Amniotic stem cell (primary cell): ENCODE measurements around the gene C6orf62.
"Not testable (repeated sequence)": the region's sequence is repeated elsewhere in the genome, so short reads cannot be mapped to it uniquely, and the experiment has no call there.

Experiments
- DNase-seq: peaks from one replicate; lab custom pipeline; 2025; lab: John Stamatoyannopoulos, UW

C6orf62 gene

DNA sequence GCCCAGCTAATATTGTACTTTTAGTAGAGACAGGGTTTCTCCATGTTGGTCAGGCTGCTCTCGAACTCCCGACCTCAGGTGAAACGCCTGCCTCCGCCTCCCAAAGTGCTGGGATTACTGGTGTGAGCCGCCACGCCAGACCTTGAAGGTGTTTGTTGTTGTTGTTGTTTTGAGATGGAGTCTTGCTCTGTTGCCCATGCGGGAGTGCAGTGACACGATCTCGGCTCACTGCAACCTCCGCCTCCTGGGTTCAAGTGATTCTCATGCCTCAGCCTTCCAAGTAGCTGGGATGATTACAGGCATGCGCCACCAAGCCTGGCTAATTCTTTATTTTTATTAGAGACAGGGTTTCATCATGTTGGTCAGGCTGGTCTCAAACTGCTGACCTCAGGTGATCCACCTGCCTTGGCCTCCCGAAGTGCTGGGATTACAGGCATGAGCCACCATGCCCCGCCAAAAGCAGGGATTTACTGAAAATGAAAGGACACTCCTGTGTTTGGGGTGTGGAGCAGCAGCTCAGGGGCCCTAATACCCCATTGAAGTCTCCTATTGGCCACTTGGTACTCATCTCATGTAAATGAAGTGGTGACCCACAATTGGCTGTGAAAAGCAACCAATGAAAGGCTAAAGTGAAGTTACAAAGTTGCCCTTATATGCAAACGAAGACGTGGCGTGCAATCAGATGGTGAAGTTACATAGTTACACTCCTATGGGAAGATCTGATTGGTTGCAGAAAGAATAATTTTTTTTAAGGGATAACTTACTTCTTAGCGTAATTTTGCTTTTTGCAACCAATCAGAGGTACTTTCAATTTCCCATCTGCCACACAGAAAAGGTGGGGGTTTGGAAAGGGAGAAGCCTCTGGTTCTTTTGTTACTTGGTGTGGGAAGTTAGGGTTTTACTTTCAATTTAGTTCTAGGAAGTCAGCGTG lies 50.6 kb downstream of the C6orf62 start:
- not testable (repeated sequence) for DNase-seq

DNA sequence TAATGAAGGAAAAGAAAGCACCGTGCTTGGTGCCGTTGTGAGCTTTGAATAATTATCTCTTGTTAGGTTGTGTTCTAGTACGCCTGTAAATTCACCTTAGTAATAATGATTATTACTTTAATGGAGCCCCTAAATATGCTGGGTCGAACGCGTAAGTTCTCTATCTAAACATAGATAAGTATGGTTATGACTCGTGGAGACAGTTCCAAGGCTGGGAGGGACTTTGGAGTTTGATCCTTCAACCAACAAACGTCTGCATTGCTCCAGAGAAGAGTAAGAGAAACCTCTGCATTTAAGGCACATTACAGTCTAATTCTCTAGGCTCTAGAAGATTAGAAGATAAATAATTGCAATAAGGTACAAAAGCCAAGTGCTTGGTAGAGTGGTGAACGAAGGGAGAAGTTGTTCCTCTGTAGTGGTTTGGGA lies 51.6 kb downstream of the C6orf62 start:
- no peak for DNase-seq

DNA sequence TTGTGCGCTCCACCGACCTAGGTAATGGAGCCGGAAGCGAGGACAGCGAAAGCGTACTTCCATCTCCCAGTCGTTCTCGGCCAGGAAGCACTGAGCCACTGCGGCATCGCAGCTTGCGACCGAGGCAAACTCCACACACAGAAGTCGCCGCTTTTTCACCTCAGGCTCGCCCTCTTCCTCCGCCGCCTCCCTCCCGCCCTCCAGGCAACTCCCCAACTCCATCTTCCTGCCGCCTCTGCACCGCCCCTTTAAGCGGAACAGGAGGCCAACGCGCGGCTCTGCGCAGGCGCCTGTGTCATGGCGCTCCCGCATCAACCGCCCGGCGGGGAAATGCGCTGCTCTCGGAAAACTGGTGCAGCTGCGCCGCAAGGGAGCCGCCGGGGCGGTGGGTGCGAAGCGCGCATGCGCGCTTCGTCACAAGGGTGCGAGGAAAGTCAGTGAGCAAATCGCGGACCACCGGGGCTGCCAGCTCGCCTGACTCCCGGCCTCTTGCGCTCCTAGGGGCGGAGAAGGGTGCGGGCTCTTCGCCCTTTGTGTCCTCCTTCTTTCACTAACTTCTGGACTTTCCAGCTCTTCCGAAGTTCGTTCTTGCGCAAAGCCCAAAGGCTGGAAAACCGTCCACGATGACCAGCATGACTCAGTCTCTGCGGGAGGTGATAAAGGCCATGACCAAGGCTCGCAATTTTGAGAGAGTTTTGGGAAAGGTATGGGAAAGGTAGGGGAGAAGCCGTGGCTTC lies 52.1 kb downstream of the C6orf62 start, which contains the start of the genes ACOT13 and TDP2:
ACOT13 (plus strand) TSS at position 437 of the 737 bp plus-strand sequence; CDS start at position 624, 187 bp downstream.
TDP2 (minus strand) TSS at position 259 of the 737 bp plus-strand sequence; CDS start at position 222, 37 bp downstream.
- peak; percentile 94 for DNase-seq

DNA sequence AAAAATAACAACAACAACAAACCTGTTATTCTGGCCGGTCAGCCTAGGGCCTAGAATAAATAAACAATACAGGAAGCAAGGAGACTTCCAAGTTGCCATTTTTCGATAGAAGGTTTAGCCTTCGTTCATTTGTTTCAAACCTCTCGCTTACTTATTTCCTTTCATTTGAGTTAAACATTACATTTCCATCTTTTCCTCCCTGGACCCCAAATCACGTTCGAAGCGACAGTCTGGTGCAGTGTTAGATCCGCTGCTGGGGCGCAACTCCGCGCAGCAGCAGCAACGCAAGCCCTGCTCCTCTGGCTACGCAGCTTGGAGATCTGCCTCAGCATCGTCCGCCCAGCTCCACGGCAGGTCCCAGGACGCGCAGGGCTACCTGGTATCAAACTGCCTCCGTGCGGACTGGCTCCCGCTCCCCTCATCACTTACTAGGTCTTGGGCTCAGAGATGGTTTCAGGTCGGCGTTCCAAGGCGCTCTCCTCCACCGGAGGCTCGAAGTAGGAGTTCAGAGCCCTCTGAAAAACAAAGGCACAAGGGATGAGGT lies 52.8 kb downstream of the C6orf62 start:
- DNase-seq: no peak

DNA sequence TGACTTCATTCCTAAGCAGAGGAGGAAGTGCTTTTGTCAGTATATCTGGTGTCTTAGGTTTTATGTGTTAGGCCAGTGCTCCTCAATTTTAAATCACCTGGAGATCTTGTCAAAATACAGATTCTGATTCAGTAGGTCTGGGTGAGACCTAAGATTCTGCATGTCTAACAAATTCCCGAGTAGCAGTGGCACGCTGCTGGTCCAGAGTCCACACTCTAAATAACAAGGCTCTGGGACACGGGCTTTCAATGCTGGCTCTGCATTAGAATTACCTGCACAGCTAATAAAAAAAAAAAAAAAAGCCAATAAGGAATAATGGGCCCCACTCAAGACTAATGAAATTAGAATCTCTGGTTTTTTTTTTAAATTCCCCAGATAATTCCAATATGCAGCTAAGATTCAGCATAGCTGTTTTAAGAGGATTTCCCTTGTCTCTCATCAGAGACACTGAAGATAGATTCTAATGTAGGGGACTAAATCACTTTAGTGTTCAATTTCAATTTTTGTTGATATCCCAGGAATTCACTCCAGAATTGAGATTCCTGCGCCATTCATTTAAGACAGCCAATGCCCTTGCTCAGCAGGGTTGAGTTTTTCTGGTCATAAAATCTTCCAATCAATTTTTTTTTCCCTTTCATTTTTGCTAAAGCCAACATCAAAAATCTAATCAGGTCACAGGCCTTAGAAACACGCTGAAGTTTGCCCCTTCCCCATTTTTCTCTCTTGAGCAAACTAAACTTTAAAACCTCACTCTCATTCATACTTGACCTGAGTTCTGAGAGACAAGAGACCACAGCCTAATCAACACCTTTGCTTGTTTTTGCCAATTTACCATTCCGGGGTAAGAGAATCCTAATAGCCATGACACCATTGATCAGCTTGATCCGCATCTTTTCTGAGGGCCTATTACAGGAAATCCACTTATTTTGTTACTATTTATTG lies 54.6 kb downstream of the C6orf62 start:
- DNase-seq: no peak

DNA sequence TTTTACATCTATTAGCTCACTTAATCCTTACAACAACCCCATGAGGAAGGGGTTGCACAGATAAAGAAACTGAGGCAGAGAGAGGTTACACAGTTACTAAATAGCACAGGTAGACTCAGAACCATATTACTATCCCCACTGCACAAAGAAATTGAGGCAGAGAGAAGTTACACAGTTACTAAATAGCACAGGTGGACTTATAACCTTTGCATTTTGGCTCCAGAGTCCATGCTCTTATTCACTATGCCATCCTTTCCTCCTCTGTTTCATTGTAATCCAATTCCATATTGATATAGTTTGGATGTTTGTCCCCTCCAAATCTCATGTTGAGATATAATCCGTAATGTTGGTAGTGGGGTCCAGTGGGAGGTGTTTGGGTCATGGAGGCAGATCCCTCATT lies 55.8 kb downstream of the C6orf62 start:
- no peak for DNase-seq

DNA sequence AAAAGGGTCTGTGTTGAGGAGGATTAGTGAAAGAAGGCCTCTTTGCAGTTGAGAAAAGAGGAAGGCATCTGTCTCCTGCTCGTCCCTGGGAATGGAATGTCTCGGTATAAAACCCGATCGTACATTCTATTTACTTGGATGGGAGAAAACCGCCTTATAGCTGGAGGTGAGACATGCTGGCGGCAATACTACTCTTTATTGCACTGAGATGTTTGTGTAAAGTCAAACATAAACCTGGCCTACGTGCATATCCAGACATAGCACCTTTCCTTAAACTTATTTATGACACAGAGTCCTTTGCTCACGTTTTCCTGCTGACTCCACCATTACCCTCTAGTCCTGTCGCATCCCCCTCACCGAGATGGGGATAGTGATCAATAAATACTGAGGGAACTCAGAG lies 56.7 kb downstream of the C6orf62 start:
- DNase-seq: no peak

DNA sequence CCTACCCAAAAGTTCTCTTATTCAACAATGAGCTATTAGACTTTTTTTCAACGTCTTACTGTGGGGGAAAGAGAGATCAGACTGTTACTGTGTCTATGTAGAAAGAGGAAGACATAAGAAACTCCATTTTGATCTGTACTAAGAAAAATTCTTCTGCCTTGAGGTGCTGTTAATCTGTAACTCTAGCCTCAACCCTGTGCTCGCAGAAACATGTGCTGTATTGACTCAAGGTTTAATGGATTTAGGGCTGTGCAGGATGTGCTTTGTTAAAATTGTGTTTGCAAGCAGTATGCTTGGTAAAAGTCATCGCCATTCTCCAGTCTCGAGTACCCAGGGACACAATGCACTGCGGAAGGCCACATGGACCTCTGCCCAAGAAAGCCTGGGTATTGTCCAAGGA lies 57.2 kb downstream of the C6orf62 start:
- not testable (repeated sequence) for DNase-seq

DNA sequence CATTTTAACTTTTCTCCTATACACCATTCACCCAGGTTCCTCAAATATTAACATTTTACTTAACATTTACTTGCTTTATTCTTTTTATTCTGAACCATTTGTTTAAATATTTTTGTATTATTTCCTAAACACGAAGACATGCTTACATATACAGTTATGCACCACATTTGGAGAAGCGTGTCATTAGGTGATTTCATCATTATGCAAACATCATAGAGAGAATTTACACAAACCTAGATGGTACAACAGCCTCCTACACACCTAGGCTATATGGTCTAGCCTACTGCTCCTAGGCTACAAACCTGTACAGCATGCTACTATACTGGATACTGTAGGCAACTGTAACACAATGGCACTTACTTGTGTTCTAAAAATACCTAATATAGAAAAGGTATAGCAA lies 58.8 kb downstream of the C6orf62 start:
- DNase-seq: no peak

DNA sequence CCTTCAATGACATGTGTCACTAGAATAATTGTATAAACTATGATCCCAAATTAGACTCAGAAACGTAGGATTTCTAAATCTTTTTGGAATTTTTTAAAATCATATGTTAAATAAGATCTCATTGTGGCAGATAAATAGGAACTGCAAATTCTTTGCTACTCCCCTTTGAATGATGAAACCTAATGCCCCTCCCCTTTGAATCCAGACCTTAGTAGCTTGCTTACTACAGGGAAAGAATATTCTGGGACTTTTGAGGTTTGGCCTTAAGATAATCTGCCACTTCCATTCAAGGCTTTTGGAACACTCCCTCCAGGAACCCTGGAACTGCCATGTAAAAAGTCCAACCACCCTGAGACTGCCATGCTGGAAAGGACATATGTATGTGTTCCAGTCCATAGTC lies 59.4 kb downstream of the C6orf62 start:
- no peak for DNase-seq

DNA sequence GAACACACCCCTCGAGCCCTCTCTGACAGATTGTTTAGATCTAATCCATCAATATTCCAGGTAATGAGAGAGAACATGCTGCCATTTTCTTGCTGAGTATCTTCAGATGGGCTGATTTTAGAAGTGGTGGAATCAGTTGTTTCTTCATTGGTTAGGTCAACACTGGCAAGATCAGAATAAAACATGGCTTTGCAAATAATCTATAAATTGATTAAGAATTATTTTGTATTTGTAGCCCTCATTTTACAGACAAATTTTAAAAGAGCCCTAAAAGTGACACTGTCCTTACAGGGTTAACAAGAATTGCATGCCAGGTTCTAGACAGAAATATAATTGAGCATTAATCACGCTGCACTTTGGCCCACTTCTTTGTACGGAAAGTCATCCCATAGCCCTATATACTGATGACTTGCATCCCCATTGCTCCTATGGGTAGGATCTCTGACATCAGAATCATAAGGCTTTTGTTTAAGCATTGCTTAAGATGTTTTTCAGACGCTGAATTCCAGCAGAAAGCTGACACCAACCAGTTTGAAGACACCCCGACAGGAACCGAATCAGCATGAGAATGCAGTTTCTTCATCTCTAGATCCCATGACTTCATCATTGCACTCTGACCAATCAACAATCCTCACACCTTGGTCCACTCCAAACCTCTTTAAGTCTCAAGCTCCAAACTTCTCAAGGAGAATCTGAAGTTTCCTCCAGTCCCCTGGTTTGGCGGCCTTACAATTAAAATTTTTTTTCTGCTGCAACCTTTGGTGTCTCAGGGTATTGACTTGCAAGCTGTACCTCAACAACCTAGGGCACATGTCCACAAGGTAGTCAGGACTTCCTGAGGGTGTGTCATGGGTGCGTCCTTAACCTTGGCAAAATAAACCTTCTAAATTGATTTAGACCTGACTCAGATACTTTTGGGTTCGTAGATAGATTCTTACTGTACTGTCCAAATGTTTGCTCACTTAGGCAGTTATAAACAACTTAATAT lies 60.1 kb downstream of the C6orf62 start:
- DNase-seq: no peak

DNA sequence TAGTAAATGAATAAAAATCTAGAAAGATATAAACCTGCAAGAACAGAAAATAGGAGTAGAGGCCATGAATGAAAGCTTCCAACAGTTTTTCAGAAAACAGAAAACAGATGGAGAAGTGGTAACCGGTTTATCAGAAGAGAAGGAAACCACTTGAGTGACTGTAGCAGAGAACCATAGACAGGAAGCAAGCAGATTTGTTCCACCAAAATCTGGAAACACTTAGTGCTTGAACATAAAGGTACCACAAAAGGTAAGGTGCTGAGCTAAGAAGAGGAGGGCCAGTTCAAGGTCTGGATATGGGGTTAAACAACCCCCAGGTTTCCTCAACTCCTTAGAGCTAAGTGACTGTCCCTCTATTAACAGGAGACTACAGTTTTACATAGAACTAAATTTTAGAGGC lies 63.7 kb downstream of the C6orf62 start:
- no peak for DNase-seq
